Cardiac muscle cell (in vitro differentiated cells and primary cell): ENCODE data around the gene IL21. TPM values are rescaled to one million over a fixed set of nuclear protein-coding genes. Genes with fewer than 3 reads are reported as not detected.

Source experiments
- DNase-seq, 2 donors: peaks; one replicate each; pipeline versions ENCODE4 v3.0.0 to v3.0.0-alpha.2; 2010 to 2017; ENCODE audit warnings: low read depth in 1 of 2, low spot score in 1 of 2
- H3K27ac ChIP-seq: fragments of 200-600 bp; sonication (generic); 2 replicates; pipeline ENCODE4 v1.5.1; 2016
- H3K27me3 ChIP-seq: fragments of 200-600 bp; sonication (generic); 2 replicates; pipeline ENCODE4 v1.6.0; 2016; ENCODE audit warnings: control low read depth
- H3K36me3 ChIP-seq: fragments of 200-600 bp; sonication (generic); 2 replicates; pipeline ENCODE4 v1.5.1; 2016; ENCODE audit warnings: control low read depth
- H3K4me1 ChIP-seq: fragments of 200-600 bp; sonication (generic); 2 replicates; pipeline ENCODE4 v1.8.1; 2017; ENCODE audit warnings: low read depth, mild to moderate bottlenecking, mixed run types
- H3K4me3 ChIP-seq: fragments of 200-600 bp; sonication (generic); 2 replicates; pipeline ENCODE4 v1.5.1; 2016; ENCODE audit warnings: mild to moderate bottlenecking
- H3K9me3 ChIP-seq: fragments of 200-600 bp; sonication (generic); 2 replicates; pipeline ENCODE4 v1.5.1; 2017; ENCODE audit warnings: low read depth, mild to moderate bottlenecking, control low read depth
- CTCF ChIP-seq: IDR thresholded peaks from 2 replicates; pipeline ENCODE4 v1.5.1; 2012; ENCODE audit warnings: low read depth, mild to moderate bottlenecking, low read length
- polyA plus RNA-seq: library from polyadenylated mRNA; unstranded; fragments of >200 nt; fragmentation: Nextera tagmentation; extraction: Ambion mirVana; gene quantifications from 2 replicates; pipeline ENCODE4 v1.2.1, GENCODE V29; 2016
- total RNA-seq: library from RNA; depleted of rRNA; stranded (reverse); fragments of >200 nt; gene quantifications from 2 replicates; pipeline ENCODE4 v1.2.3, GENCODE V29; 2016

Gene IL21
- total and polyA plus RNA-seq, 2 experiments from 2014 or later: not detected

- peaks cover 8% of the 10 kb centered on the region for H3K4me1 ChIP-seq
- H3K27ac ChIP-seq: no peak overlapping the region
- no peak overlapping the region for H3K4me3 ChIP-seq
- no peaks in the 10 kb centered on the region for H3K36me3 ChIP-seq
- no peak for DNase-seq
- TF ChIP-seq CTCF: no peak
- H3K9me3 ChIP-seq: no peaks in the 10 kb centered on the region
- H3K27me3 ChIP-seq: no peaks in the 10 kb centered on the region
Measured at GRCh38 chr4:122663814-122664610, 43.1 kb upstream of the IL21 start.

GRCh38 chr4:122663291-122663690 lies 42.4 kb upstream of the IL21 start:
- no peaks in the 10 kb centered on the region for H3K27me3 ChIP-seq
- H3K4me3 ChIP-seq: no peak overlapping the region
- no peaks in the 10 kb centered on the region for H3K9me3 ChIP-seq
- no peak overlapping the region for H3K27ac ChIP-seq
- H3K4me1 ChIP-seq: peaks cover 8% of the 10 kb centered on the region
- H3K36me3 ChIP-seq: no peaks in the 10 kb centered on the region
- DNase-seq: no peak
- TF ChIP-seq CTCF: no peak

DNA sequence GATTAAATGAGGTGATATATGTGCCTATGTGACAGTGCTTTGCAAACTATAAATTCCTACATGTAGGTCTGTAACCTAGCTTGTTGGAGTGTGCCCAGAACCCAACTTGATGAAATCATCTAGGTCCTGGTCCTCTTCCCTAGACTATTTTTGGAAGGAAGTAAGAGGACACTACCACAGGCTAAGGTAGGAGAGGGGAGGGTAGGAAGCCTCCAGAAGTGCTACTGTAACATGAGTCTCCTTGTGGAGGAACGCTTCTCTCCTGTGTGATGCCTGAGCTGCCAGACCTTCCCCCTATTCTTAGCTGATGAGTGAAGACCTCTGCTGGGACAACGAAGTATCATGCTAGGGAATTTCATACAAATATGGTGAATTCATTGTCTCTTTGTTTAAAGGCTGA lies 41.8 kb upstream of the IL21 start:
- no peak for DNase-seq
- H3K9me3 ChIP-seq: no peaks in the 10 kb centered on the region
- H3K36me3 ChIP-seq: no peaks in the 10 kb centered on the region
- H3K27me3 ChIP-seq: no peaks in the 10 kb centered on the region
- no peak for TF ChIP-seq CTCF
- H3K4me3 ChIP-seq: no peak overlapping the region
- H3K27ac ChIP-seq: no peak overlapping the region
- H3K4me1 ChIP-seq: peaks cover 8% of the 10 kb centered on the region

GRCh38 chr4:122661176-122662160 lies 40.6 kb upstream of the IL21 start:
- H3K4me1 ChIP-seq: peaks cover 8% of the 10 kb centered on the region
- H3K9me3 ChIP-seq: no peaks in the 10 kb centered on the region
- no peaks in the 10 kb centered on the region for H3K36me3 ChIP-seq
- no peak overlapping the region for H3K4me3 ChIP-seq
- no peaks in the 10 kb centered on the region for H3K27me3 ChIP-seq
- no peak for TF ChIP-seq CTCF
- H3K27ac ChIP-seq: no peak overlapping the region
- peak; percentile 12 to 40 for DNase-seq

GRCh38 chr4:122658818-122659295 lies 38.0 kb upstream of the IL21 start:
- Histone ChIP-seq H3K36me3 (no peaks in the 10 kb centered on the region), H3K9me3 (no peaks in the 10 kb centered on the region), H3K4me1 (peaks cover 8% of the 10 kb centered on the region), H3K27ac (no peak overlapping the region), H3K4me3 (no peak overlapping the region), H3K27me3 (no peaks in the 10 kb centered on the region)
- no peak for DNase-seq
- no peak for TF ChIP-seq CTCF
